ENCODE data around the gene SPAG7.

DNA sequence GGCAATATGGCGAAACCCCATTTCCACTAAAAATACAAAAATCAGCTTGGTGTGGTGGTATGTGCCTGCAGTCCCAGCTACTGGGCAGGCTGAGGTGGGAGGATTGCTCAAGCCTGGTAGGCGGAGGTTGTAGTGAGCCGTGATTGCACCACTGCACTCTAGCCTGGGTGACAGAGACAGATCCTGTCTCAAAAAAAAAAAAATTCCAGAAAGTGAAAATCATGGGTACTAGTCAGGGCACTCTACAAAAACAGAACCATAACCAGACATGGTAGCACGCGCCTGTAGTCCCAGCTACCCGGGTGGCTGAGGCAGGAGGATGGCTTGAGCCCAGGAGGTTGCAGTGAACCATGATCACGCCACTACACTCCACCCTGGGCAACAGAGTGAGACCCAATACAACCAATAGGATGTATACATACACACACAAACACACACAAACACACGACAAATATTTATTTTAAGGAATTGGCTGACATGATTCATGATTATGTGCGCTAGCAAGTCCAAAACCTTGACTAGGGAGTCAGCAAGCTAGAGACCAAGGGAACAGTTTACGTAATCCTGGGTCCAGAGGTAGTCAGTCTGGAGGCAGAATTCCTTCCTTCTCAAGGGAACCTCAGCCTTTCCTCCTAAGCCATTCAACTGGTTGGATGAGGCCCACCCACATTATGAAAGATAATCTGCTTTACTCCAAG lies 47.1 kb downstream of the SPAG7 start:
- TF ChIP-seq, protein P1, sequence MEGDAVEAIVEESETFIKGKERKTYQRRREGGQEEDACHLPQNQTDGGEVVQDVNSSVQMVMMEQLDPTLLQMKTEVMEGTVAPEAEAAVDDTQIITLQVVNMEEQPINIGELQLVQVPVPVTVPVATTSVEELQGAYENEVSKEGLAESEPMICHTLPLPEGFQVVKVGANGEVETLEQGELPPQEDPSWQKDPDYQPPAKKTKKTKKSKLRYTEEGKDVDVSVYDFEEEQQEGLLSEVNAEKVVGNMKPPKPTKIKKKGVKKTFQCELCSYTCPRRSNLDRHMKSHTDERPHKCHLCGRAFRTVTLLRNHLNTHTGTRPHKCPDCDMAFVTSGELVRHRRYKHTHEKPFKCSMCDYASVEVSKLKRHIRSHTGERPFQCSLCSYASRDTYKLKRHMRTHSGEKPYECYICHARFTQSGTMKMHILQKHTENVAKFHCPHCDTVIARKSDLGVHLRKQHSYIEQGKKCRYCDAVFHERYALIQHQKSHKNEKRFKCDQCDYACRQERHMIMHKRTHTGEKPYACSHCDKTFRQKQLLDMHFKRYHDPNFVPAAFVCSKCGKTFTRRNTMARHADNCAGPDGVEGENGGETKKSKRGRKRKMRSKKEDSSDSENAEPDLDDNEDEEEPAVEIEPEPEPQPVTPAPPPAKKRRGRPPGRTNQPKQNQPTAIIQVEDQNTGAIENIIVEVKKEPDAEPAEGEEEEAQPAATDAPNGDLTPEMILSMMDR (IDR thresholded peaks at IDR 0.05; ENCODE audit: low read depth, low read length, poor library complexity, severe bottlenecking) = no peak
- no peak for TF ChIP-seq EZH2phosphoT487 (IDR thresholded peaks at IDR 0.05; ENCODE audit: borderline replicate concordance, low read length)
